Measurements from ENCODE around the gene TMC4.

Gene TMC4

DNA sequence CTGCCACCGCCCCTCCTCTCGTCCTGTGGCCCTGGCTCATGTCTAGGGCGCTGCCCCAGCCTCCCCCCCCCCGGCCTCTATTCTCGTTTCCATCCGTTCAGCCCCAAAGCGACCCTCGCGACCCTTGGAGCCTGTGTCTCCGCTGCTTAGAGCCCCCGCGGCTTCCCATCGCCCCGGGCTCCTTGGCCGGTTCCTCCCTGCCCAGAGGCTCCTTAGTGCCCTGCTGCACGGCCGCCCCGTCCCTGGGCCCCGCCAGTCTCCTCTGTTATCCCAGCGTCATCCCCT, 44.6 kb downstream of the TMC4 start:
- no CpG with 5 or more reads among the region's 20 CpGs for WGBS (ENCODE audit: extremely low coverage, insufficient coverage, low lambda C conversion rate)
- Histone ChIP-seq H4K5ac (ENCODE audit: low read length) (no peak overlapping the region), H3K23ac (ENCODE audit: low read length) (no peak overlapping the region), H2BK15ac (replicated peaks; ENCODE audit: low read depth) (no peak overlapping the region), H3K4ac (ENCODE audit: low read depth, low read length) (no peak overlapping the region), H3K27me3 (ENCODE audit: insufficient read depth, low read length, poor library complexity) (no peaks in the 10 kb centered on the region), H3K56ac (ENCODE audit: low read length) (no peak overlapping the region), H3K4me3 (ENCODE audit: low read length) (no peak overlapping the region), H3K4me1 (ENCODE audit: control insufficient read depth, low read depth, low read length) (no peaks in the 10 kb centered on the region), H2BK120ac (ENCODE audit: low read depth, low read length) (no peak overlapping the region), H3K36me3 (ENCODE audit: control insufficient read depth, insufficient read depth, low read length) (peaks cover 12% of the 10 kb centered on the region), H3K79me2 (ENCODE audit: control insufficient read depth, insufficient read depth, low read length) (no peaks in the 10 kb centered on the region), H4K8ac (ENCODE audit: low read depth, low read length) (no peak overlapping the region), H3K79me1 (ENCODE audit: low read length) (no peaks in the 10 kb centered on the region), H3K4me2 (ENCODE audit: low read length) (no peak overlapping the region), H2BK5ac (ENCODE audit: low read length) (no peak overlapping the region), H3K18ac (ENCODE audit: low read length) (no peak overlapping the region), H3K9ac (ENCODE audit: low read length) (no peak overlapping the region), H2AK5ac (ENCODE audit: low read length) (no peak overlapping the region), H3K27ac (ENCODE audit: low read depth, low read length) (no peak overlapping the region)
- no peak for DNase-seq

- no peak overlapping the region for H4K8ac ChIP-seq (ENCODE audit: low read depth, low read length)
- no peak overlapping the region for H3K4ac ChIP-seq (ENCODE audit: low read depth, low read length)
- H3K56ac ChIP-seq (ENCODE audit: low read length) = no peak overlapping the region
- H3K27ac ChIP-seq (ENCODE audit: low read depth, low read length) = no peak overlapping the region
- no peak overlapping the region for H3K4me3 ChIP-seq (ENCODE audit: low read length)
- no peak overlapping the region for H3K23ac ChIP-seq (ENCODE audit: low read length)
- H2BK5ac ChIP-seq (ENCODE audit: low read length) = no peak overlapping the region
- H3K18ac ChIP-seq (ENCODE audit: low read length) = no peak overlapping the region
- H2BK120ac ChIP-seq (ENCODE audit: low read depth, low read length) = no peak overlapping the region
- WGBS (ENCODE audit: extremely low coverage, insufficient coverage, low lambda C conversion rate) = no CpG with 5 or more reads among the region's 44 CpGs
- H3K79me2 ChIP-seq (ENCODE audit: control insufficient read depth, insufficient read depth, low read length) = no peaks in the 10 kb centered on the region
- peaks cover 12% of the 10 kb centered on the region for H3K36me3 ChIP-seq (ENCODE audit: control insufficient read depth, insufficient read depth, low read length)
- H2BK15ac ChIP-seq (replicated peaks; ENCODE audit: low read depth) = no peak overlapping the region
- no peaks in the 10 kb centered on the region for H3K79me1 ChIP-seq (ENCODE audit: low read length)
- no peak overlapping the region for H3K4me2 ChIP-seq (ENCODE audit: low read length)
- H2AK5ac ChIP-seq (ENCODE audit: low read length) = no peak overlapping the region
- H3K27me3 ChIP-seq (ENCODE audit: insufficient read depth, low read length, poor library complexity) = no peaks in the 10 kb centered on the region
- no peaks in the 10 kb centered on the region for H3K4me1 ChIP-seq (ENCODE audit: control insufficient read depth, low read depth, low read length)
- H3K9ac ChIP-seq (ENCODE audit: low read length) = no peak overlapping the region
- H4K5ac ChIP-seq (ENCODE audit: low read length) = no peak overlapping the region
- no peak for DNase-seq
Measured at GRCh38 chr19:54127688-54128440, 45.1 kb downstream of the TMC4 start.

DNA sequence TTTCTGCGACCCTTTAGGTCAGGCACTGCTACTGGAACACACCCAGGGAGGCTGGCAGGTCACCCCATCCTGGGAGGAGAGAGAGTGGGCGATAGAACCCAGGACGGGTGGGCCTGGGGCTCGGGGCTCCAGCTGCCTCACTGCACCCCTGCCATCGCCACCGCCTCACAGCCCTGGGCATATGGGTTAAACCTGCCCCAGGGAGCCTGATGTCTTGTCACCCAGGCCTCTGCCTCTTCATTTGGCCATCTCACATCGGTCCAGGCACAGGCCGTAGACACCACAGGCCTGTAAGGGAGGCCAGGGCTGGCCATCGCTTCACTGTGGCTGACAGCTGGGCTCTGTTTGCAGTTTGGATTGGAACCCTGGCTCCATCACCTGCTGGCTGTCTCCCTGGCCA, 47.2 kb downstream of the TMC4 start:
- no CpG with 5 or more reads among the region's 9 CpGs for WGBS (ENCODE audit: extremely low coverage, insufficient coverage, low lambda C conversion rate)
- DNase-seq = no peak

DNA sequence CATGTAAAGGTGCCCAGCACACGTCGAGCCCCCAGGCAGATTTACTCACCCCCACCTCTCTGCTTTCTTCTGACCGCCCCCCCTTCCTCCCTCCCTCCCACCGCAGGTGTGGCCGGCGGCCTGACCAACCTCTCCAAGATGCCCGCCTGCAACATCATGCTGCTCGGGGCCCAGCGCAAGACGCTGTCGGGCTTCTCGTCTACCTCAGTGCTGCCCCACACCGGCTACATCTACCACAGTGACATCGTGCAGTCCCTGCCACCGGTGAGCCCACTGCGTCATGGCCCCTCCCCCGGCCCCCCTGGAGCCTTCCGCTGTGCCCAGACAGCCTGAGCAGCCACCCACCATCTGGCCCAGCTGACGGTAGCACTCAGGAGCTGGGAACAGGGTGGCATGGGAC, 48.6 kb downstream of the TMC4 start:
- Histone ChIP-seq H3K23ac (ENCODE audit: low read length) (no peak overlapping the region), H3K27ac (ENCODE audit: low read depth, low read length) (no peak overlapping the region), H3K18ac (ENCODE audit: low read length) (no peak overlapping the region), H3K4me1 (ENCODE audit: control insufficient read depth, low read depth, low read length) (no peaks in the 10 kb centered on the region), H3K79me2 (ENCODE audit: control insufficient read depth, insufficient read depth, low read length) (no peaks in the 10 kb centered on the region), H3K27me3 (ENCODE audit: insufficient read depth, low read length, poor library complexity) (no peaks in the 10 kb centered on the region), H3K4me3 (ENCODE audit: low read length) (no peak overlapping the region), H3K9ac (ENCODE audit: low read length) (no peak overlapping the region), H2BK15ac (replicated peaks; ENCODE audit: low read depth) (no peak overlapping the region), H2AK5ac (ENCODE audit: low read length) (no peak overlapping the region), H4K8ac (ENCODE audit: low read depth, low read length) (no peak overlapping the region), H3K56ac (ENCODE audit: low read length) (no peak overlapping the region), H2BK120ac (ENCODE audit: low read depth, low read length) (no peak overlapping the region), H3K36me3 (ENCODE audit: control insufficient read depth, insufficient read depth, low read length) (peaks cover 16% of the 10 kb centered on the region), H2BK5ac (ENCODE audit: low read length) (no peak overlapping the region), H3K4me2 (ENCODE audit: low read length) (no peak overlapping the region), H4K5ac (ENCODE audit: low read length) (no peak overlapping the region), H3K4ac (ENCODE audit: low read depth, low read length) (no peak overlapping the region), H3K79me1 (ENCODE audit: low read length) (no peaks in the 10 kb centered on the region)
- DNase-seq = no peak
- no CpG with 5 or more reads among the region's 19 CpGs for WGBS (ENCODE audit: extremely low coverage, insufficient coverage, low lambda C conversion rate)

More for the DNA sequence above, 47.2 kb downstream of the TMC4 start:
- H2BK15ac ChIP-seq (replicated peaks; ENCODE audit: low read depth) = no peak overlapping the region
- no peak overlapping the region for H3K9ac ChIP-seq (ENCODE audit: low read length)
- no peaks in the 10 kb centered on the region for H3K4me1 ChIP-seq (ENCODE audit: control insufficient read depth, low read depth, low read length)
- no peak overlapping the region for H3K23ac ChIP-seq (ENCODE audit: low read length)
- H3K27ac ChIP-seq (ENCODE audit: low read depth, low read length) = no peak overlapping the region
- no peak overlapping the region for H2AK5ac ChIP-seq (ENCODE audit: low read length)
- H3K27me3 ChIP-seq (ENCODE audit: insufficient read depth, low read length, poor library complexity) = no peaks in the 10 kb centered on the region
- no peak overlapping the region for H3K4me2 ChIP-seq (ENCODE audit: low read length)
- H3K79me2 ChIP-seq (ENCODE audit: control insufficient read depth, insufficient read depth, low read length) = no peaks in the 10 kb centered on the region
- no peaks in the 10 kb centered on the region for H3K79me1 ChIP-seq (ENCODE audit: low read length)
- H3K18ac ChIP-seq (ENCODE audit: low read length) = no peak overlapping the region
- H3K56ac ChIP-seq (ENCODE audit: low read length) = no peak overlapping the region
- no peak overlapping the region for H4K5ac ChIP-seq (ENCODE audit: low read length)
- H4K8ac ChIP-seq (ENCODE audit: low read depth, low read length) = no peak overlapping the region
- H3K36me3 ChIP-seq (ENCODE audit: control insufficient read depth, insufficient read depth, low read length) = peaks cover 16% of the 10 kb centered on the region
- H2BK5ac ChIP-seq (ENCODE audit: low read length) = no peak overlapping the region
- H3K4me3 ChIP-seq (ENCODE audit: low read length) = no peak overlapping the region
- no peak overlapping the region for H2BK120ac ChIP-seq (ENCODE audit: low read depth, low read length)
- H3K4ac ChIP-seq (ENCODE audit: low read depth, low read length) = no peak overlapping the region

GRCh38 chr19:54123682-54124081, 49.3 kb downstream of the TMC4 start:
- no peaks in the 10 kb centered on the region for H3K79me1 ChIP-seq (ENCODE audit: low read length)
- no peak overlapping the region for H2BK120ac ChIP-seq (ENCODE audit: low read depth, low read length)
- no peak overlapping the region for H3K23ac ChIP-seq (ENCODE audit: low read length)
- no peak overlapping the region for H2BK5ac ChIP-seq (ENCODE audit: low read length)
- no peaks in the 10 kb centered on the region for H3K27me3 ChIP-seq (ENCODE audit: insufficient read depth, low read length, poor library complexity)
- no peak overlapping the region for H3K4me2 ChIP-seq (ENCODE audit: low read length)
- H3K9ac ChIP-seq (ENCODE audit: low read length) = no peak overlapping the region
- no peak overlapping the region for H2BK15ac ChIP-seq (replicated peaks; ENCODE audit: low read depth)
- H3K18ac ChIP-seq (ENCODE audit: low read length) = no peak overlapping the region
- no peaks in the 10 kb centered on the region for H3K4me1 ChIP-seq (ENCODE audit: control insufficient read depth, low read depth, low read length)
- H3K79me2 ChIP-seq (ENCODE audit: control insufficient read depth, insufficient read depth, low read length) = no peaks in the 10 kb centered on the region
- H2AK5ac ChIP-seq (ENCODE audit: low read length) = no peak overlapping the region
- no peak overlapping the region for H3K56ac ChIP-seq (ENCODE audit: low read length)
- H3K36me3 ChIP-seq (ENCODE audit: control insufficient read depth, insufficient read depth, low read length) = peaks cover 13% of the 10 kb centered on the region
- no peak overlapping the region for H3K4ac ChIP-seq (ENCODE audit: low read depth, low read length)
- WGBS (ENCODE audit: extremely low coverage, insufficient coverage, low lambda C conversion rate) = no CpG with 5 or more reads among the region's 17 CpGs
- H4K5ac ChIP-seq (ENCODE audit: low read length) = no peak overlapping the region
- H3K27ac ChIP-seq (ENCODE audit: low read depth, low read length) = no peak overlapping the region
- H3K4me3 ChIP-seq (ENCODE audit: low read length) = no peak overlapping the region
- no peak for DNase-seq
- H4K8ac ChIP-seq (ENCODE audit: low read depth, low read length) = no peak overlapping the region

DNA sequence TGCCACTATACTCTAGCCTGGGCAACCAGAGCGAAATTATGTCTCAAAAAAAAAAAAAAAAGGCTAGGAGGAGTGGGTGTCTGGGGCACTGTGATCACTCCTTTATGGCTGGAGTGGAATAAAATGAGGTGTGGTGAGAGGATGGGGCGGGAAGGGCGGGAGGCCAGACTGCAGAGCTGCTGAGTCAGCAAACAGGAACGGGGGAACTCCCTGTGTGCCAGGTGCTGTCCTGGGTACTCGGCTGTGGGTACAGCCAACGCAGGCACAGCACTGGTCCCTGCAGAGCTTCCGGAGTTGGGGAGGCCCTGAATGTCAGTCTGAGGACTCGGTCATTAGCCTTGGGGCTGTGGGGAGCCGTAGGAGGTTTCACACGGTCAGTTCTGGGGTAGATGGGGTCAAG, 51.7 kb downstream of the TMC4 start:
- Histone ChIP-seq H3K9ac (ENCODE audit: low read length) (no peak overlapping the region), H3K4ac (ENCODE audit: low read depth, low read length) (no peak overlapping the region), H3K4me3 (ENCODE audit: low read length) (no peak overlapping the region), H3K56ac (ENCODE audit: low read length) (no peak overlapping the region), H3K4me2 (ENCODE audit: low read length) (no peak overlapping the region), H3K36me3 (ENCODE audit: control insufficient read depth, insufficient read depth, low read length) (peaks cover 12% of the 10 kb centered on the region), H4K8ac (ENCODE audit: low read depth, low read length) (no peak overlapping the region), H3K27me3 (ENCODE audit: insufficient read depth, low read length, poor library complexity) (no peaks in the 10 kb centered on the region), H3K4me1 (ENCODE audit: control insufficient read depth, low read depth, low read length) (no peaks in the 10 kb centered on the region), H3K23ac (ENCODE audit: low read length) (no peak overlapping the region), H3K79me1 (ENCODE audit: low read length) (peaks cover 10% of the 10 kb centered on the region), H2BK120ac (ENCODE audit: low read depth, low read length) (no peak overlapping the region), H2AK5ac (ENCODE audit: low read length) (no peak overlapping the region), H2BK5ac (ENCODE audit: low read length) (no peak overlapping the region), H4K5ac (ENCODE audit: low read length) (no peak overlapping the region), H2BK15ac (replicated peaks; ENCODE audit: low read depth) (no peak overlapping the region), H3K79me2 (ENCODE audit: control insufficient read depth, insufficient read depth, low read length) (peaks cover 8% of the 10 kb centered on the region), H3K27ac (ENCODE audit: low read depth, low read length) (no peak overlapping the region), H3K18ac (ENCODE audit: low read length) (no peak overlapping the region)
- no peak for DNase-seq
- no CpG with 5 or more reads among the region's 10 CpGs for WGBS (ENCODE audit: extremely low coverage, insufficient coverage, low lambda C conversion rate)
